ENCODE data around the gene ARF6. TPM values are rescaled to one million over a fixed set of nuclear protein-coding genes. Genes with fewer than 3 reads are reported as not detected.
A peak's percentile ranks its signal among the peaks of the same experiment; 100 is the strongest.
"Not testable (repeated sequence)": the region's sequence is repeated elsewhere in the genome, so short reads cannot be mapped to it uniquely, and the experiment has no call there.

The ARF6 gene
- total RNA-seq, 2 donors from 2014 or later = 131 to 161 TPM

GRCh38 chr14:49868720-49869114 lies 24.2 kb upstream of the ARF6 start:
- ATAC-seq = no peak
- intact Hi-C loops (cut with DNase I, micrococcal nuclease) = loop anchor here in 1 of 2 donors (10.0 kb wide), 1 partner anchor 136 kb away; no protein-coding TSS in a partner anchor

GRCh38 chr14:49870908-49871307 lies 22.0 kb upstream of the ARF6 start:
- DNase-seq (no peak), ATAC-seq (no peak)
- intact Hi-C loops (cut with DNase I, micrococcal nuclease) = no loop called here

More at GRCh38 chr14:49868720-49869114, 24.2 kb upstream of the ARF6 start:
- DNase-seq = no peak

GRCh38 chr14:49873548-49873947 lies 19.3 kb upstream of the ARF6 start:
- intact Hi-C loops (cut with DNase I, micrococcal nuclease); DNase-seq; ATAC-seq: not testable (repeated sequence)

GRCh38 chr14:49875640-49876198 lies 17.2 kb upstream of the ARF6 start:
- ATAC-seq = no peak
- intact Hi-C loops (cut with DNase I, micrococcal nuclease) = loop anchor here in 1 of 2 donors (5.0 kb wide), 1 partner anchor 227 kb away; no protein-coding TSS in a partner anchor
- no peak for DNase-seq

GRCh38 chr14:49876563-49877127 lies 16.2 kb upstream of the ARF6 start:
- DNase-seq (no peak), ATAC-seq (no peak)
- intact Hi-C loops (cut with DNase I, micrococcal nuclease) = loop anchor here in 1 of 2 donors (5.0 kb wide), 1 partner anchor 226 kb away; no protein-coding TSS in a partner anchor

GRCh38 chr14:49879646-49880204 lies 13.2 kb upstream of the ARF6 start:
- ATAC-seq (peak; percentile 87), DNase-seq (peak; percentile 51 to 65)
- intact Hi-C loops (cut with DNase I, micrococcal nuclease) = loop anchor here in 1 of 2 donors (5.0 kb wide), 1 partner anchor 223 kb away; no protein-coding TSS in a partner anchor

GRCh38 chr14:49880267-49881064 lies 12.4 kb upstream of the ARF6 start:
- DNase-seq (no peak), ATAC-seq (peak; percentile 80)
- intact Hi-C loops (cut with DNase I, micrococcal nuclease) = no loop called here

GRCh38 chr14:49881350-49882001 lies 11.4 kb upstream of the ARF6 start:
- no peak for ATAC-seq
- DNase-seq = no peak
- intact Hi-C loops (cut with DNase I, micrococcal nuclease) = no loop called here

- DNase-seq (no peak), ATAC-seq (no peak)
- intact Hi-C loops (cut with DNase I, micrococcal nuclease) = no loop called here
Measured at GRCh38 chr14:49882826-49883694, 9.8 kb upstream of the ARF6 start.

- ATAC-seq (no peak), DNase-seq (no peak)
- intact Hi-C loops (cut with DNase I, micrococcal nuclease) = no loop called here
Measured at GRCh38 chr14:49886523-49886922, 6.4 kb upstream of the ARF6 start.

- intact Hi-C loops (cut with DNase I, micrococcal nuclease) = no loop called here
- ATAC-seq (peak; percentile 56), DNase-seq (no peak)
Measured at GRCh38 chr14:49888293-49888692, 4.6 kb upstream of the ARF6 start.

GRCh38 chr14:49892301-49892635 lies 614 bp upstream of the ARF6 start:
- intact Hi-C loops (cut with DNase I, micrococcal nuclease) = no loop called here
- ATAC-seq (peak; percentile 48), DNase-seq (peak in 1 of 2 donors; percentile 73)

GRCh38 chr14:49893309-49894213 lies 679 bp downstream of the ARF6 start:
- DNase-seq (peak; percentile 55 to 83), ATAC-seq (peak; percentile 68)
- intact Hi-C loops (cut with DNase I, micrococcal nuclease) = no loop called here

GRCh38 chr14:49894214-49895107 lies 1.6 kb downstream of the ARF6 start:
- intact Hi-C loops (cut with DNase I, micrococcal nuclease); DNase-seq; ATAC-seq: not testable (repeated sequence)

GRCh38 chr14:49895480-49895879 lies 2.6 kb downstream of the ARF6 start:
- ATAC-seq = no peak
- intact Hi-C loops (cut with DNase I, micrococcal nuclease) = no loop called here
- no peak for DNase-seq

GRCh38 chr14:49896272-49896671 lies 3.4 kb downstream of the ARF6 start:
- DNase-seq; ATAC-seq; intact Hi-C loops (cut with DNase I, micrococcal nuclease): not testable (repeated sequence)
